GM10847 (cell line): ENCODE measurements around the gene NFIB.

Experiments
- POLR2A ChIP-seq: IDR thresholded peaks from 2 replicates; pipeline ENCODE4 v1.6.1; 2011; ENCODE audit not compliant: insufficient read length; ENCODE audit errors: extremely low read depth

Gene NFIB

DNA sequence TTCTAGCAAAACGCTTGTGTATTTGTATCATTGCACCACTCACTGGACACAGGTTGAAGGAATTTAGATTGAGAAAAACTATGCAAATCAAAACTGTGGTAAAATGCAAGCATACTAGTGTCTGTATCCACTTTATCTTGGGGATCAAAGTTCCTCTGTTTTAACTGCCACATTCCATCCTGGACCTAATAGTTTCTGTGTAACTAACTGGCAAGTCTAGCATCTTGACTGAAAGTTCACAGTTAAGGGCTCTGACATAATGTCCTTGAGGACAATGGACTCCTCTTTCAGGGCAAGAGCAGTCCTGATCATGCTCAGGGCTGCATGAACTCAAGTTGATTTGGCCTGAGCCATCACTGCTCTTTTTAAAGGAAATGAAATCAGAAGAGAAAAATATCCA lies 30.7 kb downstream of the NFIB start:
- no peak for TF ChIP-seq POLR2A

DNA sequence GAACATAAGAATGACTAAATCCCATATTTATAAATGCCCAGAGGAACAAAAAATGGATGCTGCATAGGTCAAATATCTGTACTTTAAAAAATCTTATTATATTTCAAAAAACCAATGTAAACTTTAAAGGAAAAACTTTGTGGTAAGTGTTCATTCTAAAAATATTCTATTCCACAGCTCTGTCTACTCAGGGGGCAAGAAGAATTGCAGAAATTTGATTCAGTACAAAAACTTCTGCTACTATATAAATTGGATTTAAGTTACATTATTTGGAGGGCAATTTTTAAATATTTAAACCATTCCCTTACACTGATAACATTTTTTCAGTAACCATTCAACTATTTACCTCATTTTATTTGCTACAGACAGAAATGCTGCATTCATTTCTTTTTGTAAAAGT lies 32.1 kb downstream of the NFIB start:
- no peak for TF ChIP-seq POLR2A

- TF ChIP-seq POLR2A: no peak
Measured at GRCh38 chr9:14281136-14281795, 32.7 kb downstream of the NFIB start.

GRCh38 chr9:14279671-14280070 lies 34.3 kb downstream of the NFIB start:
- TF ChIP-seq POLR2A: no peak

- no peak for TF ChIP-seq POLR2A
Measured at GRCh38 chr9:14278291-14278721, 35.6 kb downstream of the NFIB start.

GRCh38 chr9:14277761-14278160 lies 36.2 kb downstream of the NFIB start:
- TF ChIP-seq POLR2A: no peak

DNA sequence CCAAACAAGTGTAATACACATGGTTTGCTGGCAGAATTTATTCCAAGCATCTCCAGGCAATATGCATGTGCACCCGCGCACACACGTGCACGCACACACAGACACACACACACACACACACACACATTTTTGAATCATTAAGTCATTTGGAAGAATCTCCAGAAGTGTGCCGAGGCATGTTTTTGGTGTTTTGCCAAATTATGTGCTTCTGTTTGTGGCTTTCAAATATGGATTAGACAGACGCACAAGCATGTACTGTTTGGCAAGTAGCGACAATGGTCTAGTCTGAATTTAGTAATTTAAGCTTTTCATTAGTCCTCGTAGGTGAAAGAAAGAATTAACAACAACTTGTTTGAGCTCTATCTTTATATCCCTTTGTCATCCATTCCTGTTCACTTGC lies 36.7 kb downstream of the NFIB start:
- TF ChIP-seq POLR2A: no peak

- TF ChIP-seq POLR2A: no peak
Measured at GRCh38 chr9:14275331-14275730, 38.6 kb downstream of the NFIB start.

GRCh38 chr9:14273696-14274121 lies 40.2 kb downstream of the NFIB start:
- TF ChIP-seq POLR2A: no peak

GRCh38 chr9:14272927-14273528 lies 40.9 kb downstream of the NFIB start:
- TF ChIP-seq POLR2A: no peak

DNA sequence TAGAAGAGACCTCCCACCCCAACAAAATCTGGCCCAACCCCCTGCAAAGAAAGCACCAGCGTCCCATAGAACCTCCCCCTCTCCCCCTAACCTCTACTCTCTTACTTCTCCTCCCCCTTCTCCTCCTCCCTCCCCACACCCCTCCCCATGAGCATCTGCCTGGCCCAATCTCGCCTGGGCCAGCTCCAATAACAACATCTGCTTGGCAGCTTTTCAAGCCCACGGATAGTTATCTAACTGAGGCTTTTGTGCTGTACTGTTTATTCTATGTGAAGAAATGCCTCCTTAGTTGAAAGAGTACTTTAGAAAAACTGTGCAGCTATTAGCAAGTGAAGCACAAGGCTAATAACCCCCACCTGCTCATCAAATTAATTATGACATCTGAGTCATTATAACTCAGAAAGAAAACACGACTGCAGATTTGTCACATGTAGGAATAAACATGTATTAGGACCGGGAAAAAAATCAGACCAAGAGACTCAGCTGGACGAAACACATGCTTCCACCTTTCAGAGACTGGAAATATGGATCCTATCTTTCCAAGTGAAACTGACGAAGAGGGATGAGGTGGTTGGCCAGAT lies 42.8 kb downstream of the NFIB start:
- no peak for TF ChIP-seq POLR2A

DNA sequence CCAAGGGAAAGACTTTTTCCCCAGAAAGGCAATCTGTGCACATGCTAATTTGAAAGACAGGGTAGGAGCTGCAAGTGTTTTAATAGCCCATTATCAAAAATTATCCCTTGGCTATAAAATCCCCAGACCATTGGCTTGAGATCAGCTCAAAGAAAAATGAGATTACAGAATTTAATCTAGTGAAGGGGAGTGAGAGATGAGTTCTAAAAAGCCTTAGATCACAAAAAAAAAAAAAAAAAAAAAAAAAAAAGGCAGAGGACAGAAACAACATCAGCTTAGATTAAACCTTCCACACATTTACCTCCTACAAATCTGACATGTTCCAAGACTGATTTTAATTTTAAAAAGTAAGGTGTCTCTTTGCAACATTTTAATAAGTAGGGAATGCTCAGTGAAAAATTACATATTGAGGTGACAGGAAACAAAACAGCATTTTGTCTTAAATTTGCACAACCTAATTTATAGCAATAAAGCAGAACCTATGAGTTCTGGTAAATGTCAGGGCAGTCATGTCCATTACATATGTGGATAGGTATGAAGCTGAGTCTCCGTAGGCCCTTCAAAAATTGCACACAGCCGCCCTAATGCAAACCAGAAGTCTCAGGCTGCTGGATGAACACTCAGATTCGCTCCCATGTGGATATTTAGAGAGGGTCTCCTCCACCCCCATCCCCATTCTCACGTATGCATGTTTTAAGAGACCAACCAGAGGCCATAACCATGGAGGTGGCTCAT lies 43.4 kb downstream of the NFIB start:
- TF ChIP-seq POLR2A: no peak

DNA sequence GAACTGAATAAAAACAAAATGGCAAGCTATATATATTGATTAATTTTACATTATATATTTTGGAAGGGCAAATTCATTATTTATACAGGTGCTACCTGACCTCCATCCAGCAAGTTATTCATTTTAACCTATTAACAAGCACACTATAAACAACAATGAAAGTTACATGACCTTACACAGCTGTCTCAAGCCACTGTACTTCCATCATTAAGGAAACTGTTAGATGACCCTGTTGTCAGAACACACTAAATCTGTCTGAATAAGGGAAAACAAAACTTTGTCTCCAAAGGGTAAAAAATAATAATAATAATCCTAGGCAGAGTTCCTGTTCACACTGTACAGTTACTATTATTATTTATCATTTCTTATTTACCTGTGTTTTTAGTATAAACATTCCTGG lies 44.0 kb downstream of the NFIB start:
- no peak for TF ChIP-seq POLR2A

DNA sequence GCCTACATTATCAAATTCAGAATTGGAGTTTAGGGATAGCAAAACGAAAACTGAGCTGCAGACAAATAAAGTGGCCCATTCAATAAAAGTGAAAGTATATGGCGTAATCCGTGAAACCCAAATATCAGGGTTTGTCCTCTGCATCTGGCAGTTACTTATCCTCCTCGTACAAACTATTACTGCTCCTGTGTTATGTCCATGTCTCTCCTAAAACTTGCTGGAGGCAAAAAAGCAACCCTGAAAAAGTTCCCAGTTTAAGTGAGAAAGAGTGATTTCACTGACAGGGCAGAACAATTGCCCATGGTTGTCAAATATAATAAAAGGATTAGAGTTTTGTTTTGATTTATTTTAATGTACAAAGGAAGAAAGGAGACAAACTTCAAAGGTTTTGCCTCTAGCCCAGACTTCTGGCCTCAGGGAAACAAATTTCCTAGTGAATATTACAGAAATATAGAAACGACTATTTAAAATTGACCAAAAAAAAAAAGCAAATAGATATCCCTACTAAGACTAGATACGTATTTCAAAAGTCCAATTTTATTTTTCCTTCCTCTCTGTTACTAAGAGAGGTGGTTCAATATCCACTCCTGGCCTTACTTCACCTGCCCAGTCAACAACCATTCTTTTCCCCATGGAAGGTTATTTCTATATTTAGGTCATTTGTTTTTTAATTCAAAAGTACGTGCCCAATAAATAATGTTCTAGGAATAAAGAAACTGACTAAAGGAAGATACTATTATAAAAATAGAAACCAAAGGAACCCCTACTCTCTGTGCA lies 50.0 kb downstream of the NFIB start:
- no peak for TF ChIP-seq POLR2A

DNA sequence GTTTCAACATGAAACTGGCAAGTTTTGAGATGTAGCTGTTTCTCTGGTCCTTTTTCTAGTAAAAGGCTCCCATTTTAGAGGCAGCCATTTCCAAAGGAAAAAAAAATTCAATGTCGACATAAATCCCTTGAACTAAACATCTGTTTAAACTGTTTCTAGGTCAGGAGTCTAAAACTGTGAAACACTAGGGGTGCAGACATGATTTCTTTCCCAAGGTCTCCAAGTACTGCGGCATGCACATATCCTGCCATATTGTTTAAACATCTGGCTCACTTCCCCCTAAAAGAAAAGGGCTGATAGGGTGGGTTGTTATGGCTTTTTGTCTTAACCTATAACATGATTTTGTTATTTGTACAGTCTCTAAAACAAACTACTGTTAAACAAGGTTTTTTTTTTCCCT lies 51.1 kb downstream of the NFIB start:
- no peak for TF ChIP-seq POLR2A
